ENCODE measurements around the gene ELK4.

Gene ELK4

DNA sequence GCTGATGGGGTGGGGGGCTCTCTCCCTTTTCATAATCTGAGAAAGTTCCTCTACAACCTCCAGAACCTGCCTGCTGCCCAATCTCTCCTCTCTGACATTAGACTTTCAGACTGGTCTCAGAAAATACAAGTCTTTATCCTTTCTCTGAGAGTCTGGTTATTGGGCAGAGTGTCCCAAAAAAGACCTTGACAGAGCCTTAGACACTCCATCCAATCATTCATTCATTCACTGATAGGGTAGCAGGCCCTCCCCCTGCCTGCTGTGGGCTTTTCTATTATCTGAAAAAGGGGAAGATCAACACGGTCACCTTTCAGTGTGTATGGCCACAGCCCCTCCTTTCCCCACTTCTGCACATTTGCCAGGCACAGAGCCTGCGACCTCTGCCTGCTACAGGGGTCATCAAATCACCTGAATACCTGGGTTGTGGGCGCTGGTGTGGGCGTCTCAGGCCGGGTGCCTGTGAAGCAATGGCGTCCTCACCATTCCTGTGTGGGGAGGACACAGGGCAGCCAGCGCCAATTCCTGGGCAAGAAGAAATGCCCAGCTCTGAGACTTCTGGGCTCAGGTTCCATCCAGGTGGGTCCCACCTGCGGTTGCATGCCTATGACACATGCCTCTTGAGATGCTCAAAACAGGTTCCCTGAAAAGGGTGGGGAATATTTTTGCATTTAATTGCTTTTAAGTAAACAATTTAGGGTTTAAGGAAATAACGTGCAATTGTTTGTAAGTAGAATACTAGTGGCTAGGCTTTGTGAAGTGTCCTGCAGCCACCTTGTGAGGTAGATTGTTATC, 52.8 kb downstream of the ELK4 start:
- DNase-seq, result peak; percentile 68

DNA sequence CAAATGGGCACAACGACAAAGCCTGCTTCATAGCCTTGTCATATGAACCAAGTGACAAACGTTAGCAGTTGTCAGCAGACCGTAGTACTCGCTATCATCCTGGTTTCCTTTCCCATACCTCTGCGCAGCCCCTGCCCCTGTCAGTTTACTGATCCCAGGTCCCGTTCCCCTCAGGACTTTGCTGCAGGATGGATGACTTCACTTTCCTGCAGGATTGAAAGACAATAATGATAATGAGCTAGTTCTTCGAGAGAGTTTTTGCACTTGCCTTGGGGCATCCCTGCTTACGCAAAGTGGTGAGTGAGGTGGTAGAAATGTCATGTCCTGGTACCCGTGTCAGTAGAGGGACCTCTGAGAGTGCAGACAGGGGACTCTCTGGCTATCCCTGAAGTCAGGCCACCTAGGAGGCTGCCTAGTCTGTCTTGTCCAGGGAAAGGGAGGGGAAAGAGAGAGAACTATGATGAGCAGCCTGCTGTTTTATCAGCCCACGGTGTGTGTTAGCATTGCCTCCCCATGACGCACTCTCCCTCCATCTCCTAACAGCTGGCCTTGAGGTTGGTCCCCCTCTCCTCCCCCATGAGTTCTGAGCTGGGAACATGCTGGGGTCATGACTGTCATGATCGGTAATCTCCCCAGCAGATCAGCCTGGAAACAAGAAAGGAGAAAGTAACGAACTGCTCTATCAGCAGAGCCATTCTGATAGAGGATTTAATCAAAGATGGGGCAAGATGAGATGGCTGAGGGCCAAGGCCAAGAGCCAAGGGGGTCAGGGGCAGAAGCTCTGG, 53.7 kb downstream of the ELK4 start:
- DNase-seq, result no peak

DNA sequence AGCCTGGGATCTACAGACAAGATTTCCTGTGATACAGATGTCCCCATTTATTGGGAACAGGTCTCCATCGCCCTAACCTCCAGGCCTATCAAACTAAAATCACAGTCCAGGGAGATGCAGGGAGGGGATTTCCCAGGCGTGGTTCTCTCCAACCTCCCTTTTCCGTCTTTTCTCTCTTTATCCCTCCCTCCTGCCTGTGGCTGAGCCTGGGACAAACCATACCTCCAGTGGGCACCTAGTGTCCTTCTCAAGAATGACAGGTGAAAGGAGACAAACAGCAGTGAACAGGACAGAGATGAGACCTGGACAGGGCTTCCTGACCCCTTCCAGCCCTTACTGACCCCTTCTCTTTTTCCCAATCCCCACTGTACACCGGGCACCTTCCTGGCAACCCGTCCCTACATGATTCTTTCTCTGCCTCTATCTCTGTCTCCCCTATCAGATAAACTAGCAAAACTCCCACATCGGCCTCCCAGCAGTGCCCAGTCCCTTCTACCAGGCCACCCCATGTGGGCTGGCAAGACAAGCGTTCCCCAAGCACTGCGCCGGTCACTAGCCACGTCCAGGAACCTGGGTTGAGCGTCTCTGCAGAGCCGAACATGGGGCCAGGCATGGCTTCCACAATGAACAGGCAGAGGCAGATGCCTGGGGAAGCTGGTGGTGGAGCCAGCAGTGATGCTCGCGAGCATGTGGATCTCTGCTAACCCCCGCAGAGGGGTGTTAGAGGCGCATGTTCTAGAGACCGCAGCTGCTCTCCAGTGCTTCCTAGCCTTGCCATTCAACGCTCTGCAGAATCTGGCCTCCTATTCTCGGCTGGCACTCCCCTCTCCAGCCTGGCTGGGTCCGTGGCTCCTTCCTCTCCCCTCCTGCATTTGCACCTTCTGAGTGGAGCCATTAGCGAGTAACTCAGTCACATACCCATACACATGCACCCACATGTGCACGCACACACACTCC, 54.7 kb downstream of the ELK4 start:
- no peak for DNase-seq

DNA sequence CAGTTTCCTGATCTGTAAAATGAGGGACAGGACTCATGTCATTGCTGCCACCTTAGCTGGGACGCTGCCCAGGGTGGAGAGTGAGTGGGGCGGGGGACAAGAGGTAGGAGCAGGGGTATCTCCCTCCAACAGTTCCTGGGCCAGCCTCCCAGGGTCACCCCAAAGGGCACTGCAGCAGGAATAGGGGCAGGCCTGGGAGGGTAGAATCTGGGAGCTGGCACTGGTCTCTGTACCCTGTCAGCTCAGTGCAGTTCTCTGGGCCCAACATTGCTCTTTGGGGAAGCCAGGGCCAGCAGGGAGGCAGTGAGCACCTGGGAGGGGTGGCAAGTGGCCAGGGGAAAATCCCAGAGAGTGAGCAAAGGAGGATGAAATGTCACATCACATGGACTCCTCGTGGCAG, 55.8 kb downstream of the ELK4 start:
- DNase-seq, result no peak

DNA sequence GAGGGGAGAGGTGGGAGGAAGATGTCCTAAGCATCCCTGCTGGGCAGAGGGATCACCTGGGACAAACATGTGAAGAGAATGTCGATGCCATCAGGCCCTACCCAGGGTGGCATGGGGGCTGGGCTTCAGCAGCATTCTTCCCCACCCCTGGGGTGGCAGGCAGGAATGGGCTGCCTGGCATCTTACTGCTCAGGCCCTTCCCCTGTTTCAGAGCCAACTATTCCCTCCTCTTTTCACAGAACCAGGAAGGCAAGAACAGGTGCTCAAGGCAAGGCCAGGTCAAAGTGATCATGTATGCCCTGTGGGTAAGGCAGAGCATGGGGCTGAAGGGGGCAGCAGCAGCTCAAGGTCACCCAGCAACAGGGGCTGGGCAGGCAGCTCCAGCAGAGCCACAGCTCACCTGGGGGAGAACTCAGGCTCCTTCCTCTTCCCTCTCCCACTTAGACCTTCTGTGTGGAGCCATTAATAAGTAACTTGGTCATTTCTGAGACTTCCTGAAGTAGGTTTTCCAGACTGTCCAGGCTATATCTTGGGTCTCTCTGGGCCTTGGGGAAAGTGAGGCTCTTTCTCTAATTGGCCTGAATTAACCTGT, 56.4 kb downstream of the ELK4 start:
- no peak for DNase-seq

DNA sequence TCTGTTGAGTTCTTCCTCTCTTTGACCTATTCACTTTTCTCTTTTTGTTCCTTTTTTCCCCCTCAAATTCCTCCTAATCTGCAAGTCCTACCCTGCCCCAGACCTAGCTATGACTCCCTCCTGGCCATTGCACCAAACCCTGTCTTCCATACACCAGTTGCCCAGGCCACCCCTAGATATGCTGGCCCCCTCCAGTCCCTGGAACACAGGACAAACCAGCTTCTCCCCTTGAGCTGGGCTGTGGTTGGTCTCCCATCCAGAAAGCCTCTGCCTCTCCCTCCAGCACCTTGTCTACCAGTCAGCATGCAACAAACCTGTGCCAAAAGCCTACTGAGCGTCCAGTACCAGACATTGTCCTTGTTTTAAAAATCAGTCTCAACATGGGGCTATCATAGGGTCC, 59.4 kb downstream of the ELK4 start:
- no peak for DNase-seq

DNA sequence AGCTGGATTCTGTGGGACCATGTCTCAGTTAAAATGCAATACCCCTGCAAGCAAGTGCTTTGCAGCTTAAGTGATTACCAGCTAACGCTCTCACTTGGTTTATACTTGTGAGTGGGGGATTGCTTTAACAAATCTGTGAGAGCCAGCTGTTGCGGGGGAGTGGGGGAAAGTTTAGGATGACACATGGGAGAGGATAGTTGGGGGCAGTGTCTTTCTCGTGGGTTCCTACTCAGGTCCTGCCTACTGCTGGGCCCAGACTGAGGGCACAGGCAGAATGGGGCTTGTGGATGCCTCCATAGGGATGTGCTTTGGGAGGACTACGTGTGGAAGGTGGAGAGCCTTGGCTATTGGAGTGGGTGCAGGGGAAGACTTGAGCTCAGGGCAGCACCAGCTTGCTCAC, 60.1 kb downstream of the ELK4 start:
- DNase-seq, result no peak

DNA sequence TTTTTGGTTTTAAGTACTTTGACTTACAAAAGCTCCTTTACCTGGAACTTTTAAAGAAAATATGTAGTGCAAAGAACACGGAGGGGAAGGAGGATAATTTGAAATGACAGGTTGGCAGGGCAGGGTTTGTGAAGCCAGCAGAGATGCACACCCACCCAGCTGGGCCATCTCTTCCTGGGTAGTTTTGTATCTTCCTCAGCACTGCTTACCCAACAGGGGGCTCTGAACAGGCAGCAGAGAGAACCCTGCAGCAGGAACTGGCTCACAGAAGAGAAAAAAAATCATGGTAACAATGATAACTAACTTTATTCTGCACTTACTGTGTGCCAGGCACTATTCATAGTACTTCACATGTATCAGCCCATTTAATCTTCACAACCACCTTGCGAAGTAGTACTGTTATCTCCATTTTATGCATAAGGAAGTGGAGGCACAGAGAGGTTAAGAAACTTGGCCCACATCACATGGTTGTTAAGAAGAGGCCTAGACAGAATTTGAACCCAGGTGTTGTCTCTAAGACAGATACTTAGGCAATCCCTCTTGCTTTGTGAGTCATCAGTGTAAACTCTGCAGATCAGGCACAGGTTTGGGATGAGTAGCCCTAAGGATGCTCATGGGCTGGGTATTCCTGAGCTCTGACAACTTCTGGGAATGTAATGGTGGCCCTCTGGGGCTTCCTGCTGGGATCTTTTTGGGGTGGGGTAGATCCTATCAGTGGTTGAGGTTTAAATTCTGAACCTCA, 60.8 kb downstream of the ELK4 start:
- DNase-seq, result no peak

DNA sequence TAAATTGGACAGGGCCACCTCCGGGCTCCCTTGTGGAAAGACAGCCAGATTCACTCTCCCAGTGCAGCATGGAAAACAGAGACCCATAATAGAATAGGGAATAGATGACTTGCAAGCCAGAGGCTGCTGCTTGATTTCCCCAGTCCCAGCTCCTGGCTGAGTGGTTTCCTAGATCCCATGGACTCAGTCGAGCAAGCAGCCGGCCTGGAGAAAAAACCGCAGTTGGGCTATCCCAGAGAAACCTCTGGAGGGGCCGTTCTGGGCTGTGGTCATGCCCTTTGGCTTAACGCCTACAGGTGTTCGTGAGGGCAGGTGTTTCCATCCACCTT, 61.7 kb downstream of the ELK4 start:
- DNase-seq, result no peak

DNA sequence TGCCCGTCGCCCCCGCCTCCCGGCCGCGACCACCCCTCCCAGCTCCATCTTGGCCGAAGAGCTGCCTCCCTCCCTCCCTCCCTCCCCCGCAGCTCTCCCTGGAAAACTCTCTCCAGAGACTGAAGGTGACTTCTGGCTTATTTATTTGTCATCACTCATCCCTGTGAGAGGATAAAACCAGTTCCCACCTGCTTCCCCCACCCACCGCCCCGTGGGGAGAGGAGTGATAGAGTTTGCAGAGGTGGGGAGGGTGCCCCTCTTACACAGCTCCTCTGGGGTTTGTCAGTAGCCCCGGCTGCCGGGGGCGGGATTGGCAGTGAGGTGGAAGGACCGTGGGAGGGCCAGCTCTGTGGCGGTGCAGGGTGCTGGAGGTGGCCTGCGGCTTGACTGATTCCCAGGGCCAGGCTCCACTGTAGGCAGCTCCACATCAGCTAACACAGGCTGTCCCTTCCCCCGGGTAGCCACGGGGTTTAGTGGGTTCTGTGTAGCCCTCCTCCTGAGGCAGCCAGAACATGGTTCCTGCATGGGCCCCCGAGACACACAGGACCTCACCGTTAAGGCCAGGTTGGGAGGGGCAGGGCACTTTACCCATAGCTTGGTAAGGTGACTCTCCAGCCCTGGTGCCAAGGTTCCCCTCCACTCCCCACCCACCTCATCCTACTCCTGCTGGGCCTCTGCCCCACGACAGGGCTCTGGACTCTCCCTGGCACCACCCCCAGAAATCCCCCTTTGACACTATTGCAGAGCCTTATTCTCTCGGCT, 62.2 kb downstream of the ELK4 start:
- DNase-seq, result no peak

DNA sequence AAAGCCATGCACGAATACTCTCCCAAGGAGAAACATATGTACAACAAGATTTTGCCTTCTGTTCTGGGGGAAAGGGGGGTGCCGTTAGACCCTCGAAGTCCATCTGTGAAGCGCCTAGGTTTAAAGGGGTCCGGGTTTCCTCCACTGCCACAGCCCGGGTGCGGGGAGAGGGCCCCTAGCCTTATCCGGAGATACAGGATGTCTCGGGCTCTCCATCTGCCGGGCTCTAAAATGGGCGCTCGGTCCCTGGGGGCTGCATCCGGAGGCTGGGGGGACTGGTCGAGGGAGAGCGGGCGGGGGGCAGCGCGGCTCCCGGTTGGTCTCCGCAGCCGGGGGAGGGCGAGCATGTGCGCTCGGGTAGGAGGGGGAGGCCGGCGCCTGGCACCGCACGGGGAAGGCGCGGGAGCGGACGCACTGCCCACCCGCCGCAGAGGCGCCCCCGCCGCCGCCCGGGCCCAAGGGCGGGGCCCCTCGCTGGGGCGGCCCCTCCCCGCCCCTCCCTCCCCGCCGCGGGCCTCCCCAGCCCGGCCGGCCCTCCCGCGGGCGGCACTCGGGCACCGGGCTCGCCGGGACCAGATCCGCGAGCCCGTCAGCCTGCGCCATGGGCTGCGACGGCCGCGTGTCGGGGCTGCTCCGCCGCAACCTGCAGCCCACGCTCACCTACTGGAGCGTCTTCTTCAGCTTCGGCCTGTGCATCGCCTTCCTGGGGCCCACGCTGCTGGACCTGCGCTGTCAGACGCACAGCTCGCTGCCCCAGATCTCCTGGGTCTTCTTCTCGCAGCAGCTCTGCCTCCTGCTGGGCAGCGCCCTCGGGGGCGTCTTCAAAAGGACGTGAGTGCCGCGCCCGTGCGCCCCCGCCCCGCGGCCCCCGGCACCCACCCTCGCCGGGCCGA, 63.1 kb downstream of the ELK4 start:
- DNase-seq, result no peak

DNA sequence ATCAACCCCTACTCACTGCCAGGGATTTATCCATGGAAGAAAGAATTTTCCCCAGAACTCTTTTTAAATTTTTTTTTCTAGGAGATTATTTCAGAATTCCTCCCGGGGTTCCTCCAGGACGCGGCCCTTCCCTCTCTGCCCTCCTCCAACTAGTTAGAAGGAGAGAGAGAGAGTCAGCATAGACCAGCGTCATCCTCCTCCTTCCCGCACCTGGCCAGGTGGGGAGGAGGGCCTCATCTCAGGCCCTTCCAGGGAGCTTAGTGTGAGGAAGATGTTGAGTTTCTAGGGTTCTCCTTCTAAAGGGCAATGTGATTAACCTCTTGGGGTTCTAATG, 63.7 kb downstream of the ELK4 start:
- no peak for DNase-seq

DNA sequence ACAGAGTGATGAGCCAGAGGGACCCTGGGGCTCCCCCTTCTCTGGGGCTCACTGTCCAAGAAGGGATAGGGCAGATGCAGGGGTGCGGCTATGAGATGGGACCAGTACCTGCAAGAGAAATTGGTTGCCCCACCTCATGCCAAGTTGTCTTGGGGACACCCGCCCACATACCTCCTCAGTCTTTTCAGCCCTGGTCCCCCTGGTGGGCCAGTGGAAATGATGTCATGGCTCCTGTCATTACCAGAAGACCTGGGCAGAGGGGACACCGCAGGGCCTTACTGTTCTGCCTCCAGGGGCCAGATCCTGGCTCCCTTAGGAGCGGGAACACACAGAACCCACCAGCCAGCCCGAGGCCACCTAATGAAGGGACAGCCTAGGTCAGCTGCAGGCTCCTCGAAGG, 64.1 kb downstream of the ELK4 start:
- DNase-seq, result no peak

DNA sequence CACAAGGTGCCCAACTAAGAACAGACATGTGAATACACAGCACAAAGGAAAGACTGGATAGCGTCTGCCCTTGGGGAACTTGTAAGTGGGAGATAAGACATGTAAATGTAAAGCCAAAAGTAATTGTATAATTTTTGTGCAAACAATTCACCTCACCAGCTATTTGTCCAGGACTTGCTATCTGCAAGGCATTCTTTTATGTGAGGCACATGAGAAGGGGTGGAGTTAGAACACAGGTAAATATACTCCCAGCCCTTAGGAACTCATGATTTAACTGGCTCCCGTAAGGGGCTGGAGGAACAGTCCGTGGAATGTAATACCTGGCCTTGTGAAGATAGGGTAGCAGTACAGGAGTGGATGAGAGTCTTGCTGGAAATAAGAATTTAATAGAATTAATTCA, 66.0 kb downstream of the ELK4 start:
- peak; percentile 35 for DNase-seq

DNA sequence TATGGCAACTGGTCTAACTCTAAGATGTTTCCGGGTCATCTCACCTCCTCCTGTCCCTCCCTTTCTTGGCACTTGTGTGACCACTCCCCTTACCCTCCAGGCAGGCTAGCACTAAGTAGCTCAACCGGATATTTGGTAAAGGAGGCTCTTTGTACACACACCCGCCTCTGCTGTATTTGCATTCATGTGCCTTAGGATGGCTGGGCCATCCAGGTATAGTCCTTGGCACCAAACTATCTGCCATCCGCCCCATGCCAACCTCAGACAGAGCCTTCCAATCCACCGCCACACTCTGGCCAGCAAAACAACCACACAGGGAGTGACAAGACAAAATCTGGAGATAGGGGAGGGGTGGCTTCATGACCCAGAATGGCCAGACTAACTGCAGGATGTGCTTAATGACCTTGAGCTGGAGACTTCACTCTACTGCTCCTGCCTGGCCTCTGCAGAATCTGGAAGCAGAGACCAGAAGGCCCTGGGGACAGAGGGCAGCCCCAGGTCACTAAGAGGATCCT, 67.8 kb downstream of the ELK4 start:
- DNase-seq, result peak; percentile 46

DNA sequence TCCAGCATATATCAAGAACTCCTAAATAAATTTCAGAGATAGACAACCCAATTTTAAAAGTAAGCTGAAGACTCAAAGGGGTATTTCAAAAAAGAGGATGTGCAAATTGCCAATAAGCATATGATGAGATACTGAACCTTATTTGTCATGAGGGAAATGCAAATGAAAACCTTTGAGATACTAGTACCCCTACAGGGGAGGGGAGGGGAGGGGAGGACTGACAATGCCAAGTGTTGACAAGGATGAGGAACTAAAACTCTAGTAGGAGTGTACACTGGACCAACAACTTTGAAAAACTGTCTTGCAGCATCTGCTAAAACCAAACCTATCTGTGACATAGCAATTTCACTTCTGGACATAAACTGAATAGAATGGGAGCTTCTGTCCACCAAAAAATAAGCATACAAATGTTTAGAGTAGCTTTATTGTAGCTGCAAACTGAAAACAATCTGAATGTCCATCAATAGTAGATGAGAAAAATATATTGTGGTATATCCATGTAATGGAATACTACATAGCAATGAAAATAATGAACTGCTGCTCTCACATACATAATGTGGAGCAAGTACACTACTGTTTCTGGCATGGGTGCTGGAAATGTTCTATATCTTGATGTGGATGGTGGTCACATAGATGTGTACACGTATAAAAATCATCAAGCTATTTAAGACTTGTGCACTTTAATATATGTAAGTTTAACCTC, 70.2 kb downstream of the ELK4 start:
- no peak for DNase-seq
